Endothelial cell of umbilical vein (primary cell): ENCODE measurements around the gene PPP5C. TPM values are rescaled to one million over a fixed set of nuclear protein-coding genes. Genes with fewer than 3 reads are reported as not detected.

ENCODE experiments used
- BruUV-seq: library from RNA; stranded (reverse); fragments of 400-500 nt; replicated peaks from 2 replicates; lab custom pipeline; 2021; lab: Mats Ljungman, UMichigan
- CTCF ChIA-PET: fragments of 300-600, 350-600 bp; sonication (Branson Sonifier 250); formaldehyde crosslinking; loops from one replicate; lab custom pipeline; 2021; ENCODE audit warnings: antibody characterized with exemption, inconsistent platforms; lab: Charles Lee
- POLR2A ChIA-PET: fragments of 300-600, 350-600 bp; sonication (Branson Sonifier 250); formaldehyde crosslinking; loops from one replicate; lab custom pipeline; 2021; ENCODE audit warnings: antibody characterized with exemption, inconsistent platforms; lab: Charles Lee
- DNase-seq: peaks from one replicate; pipeline ENCODE4 v3.0.0-alpha.2; 2011; ENCODE audit warnings: low read depth, low spot score
- FAIRE-seq: peaks from 2 replicates; lab custom pipeline; 2011; peaks lifted over from hg19 to GRCh38; lab: Jason Lieb, UNC
- H2AFZ ChIP-seq: 2 replicates; pipeline ENCODE4 v1.6.0; 2012; ENCODE audit warnings: low read depth, low read length, control low read depth, inconsistent platforms
- H3K27ac ChIP-seq: 2 replicates; pipeline ENCODE4 v1.5.1; 2011; ENCODE audit warnings: low read depth, mild to moderate bottlenecking, control low read depth, low read length, moderate library complexity; ENCODE audit not compliant: insufficient read depth
- H3K27me3 ChIP-seq, 2 experiments: 2 replicates each; pipeline versions ENCODE4 v1.6.0 to v1.6.1; 2011; ENCODE audit warnings: low read length in 2 of 2, mixed read lengths in 1 of 2; ENCODE audit not compliant: control insufficient read depth in 2 of 2, insufficient read depth in 2 of 2
- H3K36me3 ChIP-seq, 2 experiments: 2 replicates in 1 of 2; 3 replicates in 1 of 2; pipeline ENCODE4 v1.5.1; 2011; ENCODE audit warnings: low read length in 2 of 2, mild to moderate bottlenecking in 1 of 2, moderate library complexity in 1 of 2; ENCODE audit not compliant: control insufficient read depth in 2 of 2, insufficient read depth in 2 of 2; ENCODE audit errors: extremely low read depth in 1 of 2
- H3K4me1 ChIP-seq: 3 replicates; pipeline ENCODE4 v1.5.1; 2011; ENCODE audit warnings: mild to moderate bottlenecking, low read length; ENCODE audit not compliant: control insufficient read depth, insufficient read depth; ENCODE audit errors: extremely low read depth
- H3K4me2 ChIP-seq: 2 replicates; pipeline ENCODE4 v1.6.1; 2011; ENCODE audit warnings: low read length, control low read depth, mixed read lengths; ENCODE audit not compliant: insufficient read depth
- H3K4me3 ChIP-seq, 3 experiments: fragments of 200-600 bp in 1 of 3; sonication (generic), shearing (Covaris generic) in 1 of 3; replicated peaks in 1 of 3; 2 replicates each; pipeline ENCODE4 v1.5.1; 2011 to 2016; ENCODE audit warnings: control low read depth in 3 of 3, low read length in 3 of 3, mild to moderate bottlenecking in 2 of 3, inconsistent platforms in 1 of 3, low read depth in 1 of 3, moderate library complexity in 1 of 3; ENCODE audit not compliant: insufficient read depth in 1 of 3
- H3K79me2 ChIP-seq: 2 replicates; pipeline ENCODE4 v1.6.0; 2012; ENCODE audit warnings: low read length, inconsistent platforms; ENCODE audit not compliant: control insufficient read depth, insufficient read depth
- H3K9ac ChIP-seq: replicated peaks from 2 replicates; pipeline ENCODE3; 2011; ENCODE audit warnings: low read length, control low read depth; ENCODE audit not compliant: insufficient read depth; ENCODE audit errors: extremely low read depth
- H3K9me1 ChIP-seq: replicated peaks from 3 replicates; pipeline ENCODE4 v1.6.0; 2011; ENCODE audit warnings: mild to moderate bottlenecking, low read length; ENCODE audit not compliant: control insufficient read depth, insufficient read depth; ENCODE audit errors: extremely low read depth
- H3K9me3 ChIP-seq: replicated peaks from 2 replicates; pipeline ENCODE4 v1.5.1; 2012; ENCODE audit warnings: low read length, inconsistent platforms; ENCODE audit not compliant: control insufficient read depth, insufficient read depth
- H4K20me1 ChIP-seq: replicated peaks from 2 replicates; pipeline ENCODE3; 2011; ENCODE audit warnings: mild to moderate bottlenecking, low read length; ENCODE audit not compliant: control insufficient read depth, insufficient read depth; ENCODE audit errors: extremely low read depth
- CTCF ChIP-seq, 2 donors: IDR thresholded peaks; 1 replicate in 1 of 2; 2 replicates in 1 of 2; pipeline ENCODE4 v1.5.1; 2011; ENCODE audit warnings: low read length in 2 of 2, mild to moderate bottlenecking in 2 of 2, moderate library complexity in 2 of 2, control low read depth in 1 of 2, inconsistent platforms in 1 of 2, low read depth in 1 of 2; ENCODE audit not compliant: insufficient read depth in 1 of 2; ENCODE audit errors: extremely low read depth in 1 of 2
- EZH2 ChIP-seq: IDR thresholded peaks from 2 replicates; pipeline ENCODE4 v1.6.1; 2012; ENCODE audit warnings: borderline replicate concordance, low read depth, mild to moderate bottlenecking, moderate library complexity, low read length, inconsistent platforms; ENCODE audit not compliant: severe bottlenecking
- FOS ChIP-seq: IDR thresholded peaks from 2 replicates; pipeline ENCODE4 v1.6.1; 2011; ENCODE audit warnings: mild to moderate bottlenecking, low read length, moderate library complexity, borderline replicate concordance; ENCODE audit not compliant: insufficient read depth
- GATA2 ChIP-seq: IDR thresholded peaks from 2 replicates; pipeline ENCODE4 v1.7.0; 2011; ENCODE audit warnings: low read depth, mild to moderate bottlenecking, moderate library complexity, mixed read lengths, low read length; ENCODE audit not compliant: insufficient read length, insufficient read depth
- JUN ChIP-seq: IDR thresholded peaks from 2 replicates; pipeline ENCODE4 v1.6.1; 2011; ENCODE audit warnings: borderline replicate concordance, low read depth; ENCODE audit not compliant: insufficient read length, insufficient read depth
- MAX ChIP-seq: IDR thresholded peaks from 2 replicates; pipeline ENCODE4 v1.6.1; 2011; ENCODE audit not compliant: insufficient read depth, insufficient read length
- MYC ChIP-seq: IDR thresholded peaks from one replicate; pipeline ENCODE4 v1.6.1; 2011; ENCODE audit warnings: mild to moderate bottlenecking, low read depth, low read length
- POLR2A ChIP-seq: IDR thresholded peaks from 2 replicates; pipeline ENCODE4 v1.6.1; 2012; ENCODE audit warnings: low read depth, mild to moderate bottlenecking, control low read depth, low read length
- POLR2AphosphoS5 ChIP-seq: IDR thresholded peaks from 2 replicates; pipeline ENCODE4 v1.6.1; 2012; ENCODE audit warnings: low read depth, mild to moderate bottlenecking, control low read depth, low read length, moderate library complexity; ENCODE audit not compliant: insufficient read depth
- dilution Hi-C: fragments of 300-500 bp; cut with MboI; formaldehyde crosslinking; loops from one replicate; pipeline ENCODE4 v1.15.0; 2019; ENCODE audit warnings: low sequenced_read_pairs; ENCODE audit not compliant: extremely low pct_ligation_motif_present
- intact Hi-C: fragments of 100-400 bp; cut with micrococcal nuclease; formaldehyde crosslinking; loops from one replicate; pipeline ENCODE4 v1.10.0; 2022
- polyA plus RNA-seq, 4 experiments: library from polyadenylated mRNA; depleted of rRNA in 3 of 4; stranded (reverse) in 3 of 4; unstranded in 1 of 4; fragments of >200 nt; gene quantifications; 2 replicates each; pipeline versions ENCODE4 v1.2.1 to v1.2.3, GENCODE V29; 2011 to 2012; ENCODE audit warnings: missing spikeins in 1 of 4
- total RNA-seq: library from RNA; stranded (reverse); gene quantifications from 2 replicates; pipeline ENCODE4 v1.2.3, GENCODE V29; 2021

Gene PPP5C
- total and polyA plus RNA-seq, 2 donors (not counting 3 experiments of a cell fraction or from before 2014, with no cell fraction given), result 114 to 172 TPM

GRCh38 chr19:46423188-46423587 lies 76.3 kb downstream of the PPP5C start:
- no peak overlapping the region for H3K4me2 ChIP-seq
- H2AFZ ChIP-seq, result no peak overlapping the region
- no peaks in the 10 kb centered on the region for H3K9me3 ChIP-seq
- no peaks in the 10 kb centered on the region for H3K9me1 ChIP-seq
- ChIA-PET POLR2A (no interaction called here), CTCF (interaction anchor here (0.6 kb wide), 1 partner anchor 97 kb away, joined by 3 read pairs; no protein-coding TSS in a partner anchor)
- H4K20me1 ChIP-seq, result no peaks in the 10 kb centered on the region
- no peak overlapping the region for H3K27ac ChIP-seq
- BruUV-seq, result no TSS peak
- H3K4me3 ChIP-seq, result no peak overlapping the region
- no peak for FAIRE-seq
- H3K36me3 ChIP-seq, result no peaks in the 10 kb centered on the region
- peaks cover 18 to 29% of the 10 kb centered on the region in 2 experiments for H3K27me3 ChIP-seq
- H3K79me2 ChIP-seq, result no peaks in the 10 kb centered on the region
- dilution Hi-C loops, result no loop called here
- TF ChIP-seq FOS, result no peak
- TF ChIP-seq EZH2, result no peak
- TF ChIP-seq POLR2A, result no peak
- no peak for TF ChIP-seq MAX
- no peak for TF ChIP-seq GATA2
- TF ChIP-seq CTCF (IDR thresholded peaks at IDR 0.05; ENCODE audit: extremely low read depth in 1 of 2, insufficient read depth in 1 of 2, low read depth in 1 of 2, low read length in 2 of 2), result no peak
- TF ChIP-seq MYC, result no peak
- no peak for TF ChIP-seq POLR2AphosphoS5
- no peak for TF ChIP-seq JUN
- H3K9ac ChIP-seq, result no peak overlapping the region
- intact Hi-C loops, result no loop called here
- no peak for DNase-seq
- peaks cover 6% of the 10 kb centered on the region for H3K4me1 ChIP-seq
